ENCODE data around the gene GPD2.
"Not testable (repeated sequence)": the region's sequence is repeated elsewhere in the genome, so short reads cannot be mapped to it uniquely, and the experiment has no call there.

Gene GPD2

GRCh38 chr2:156476021-156476849 is 40.1 kb downstream of the GPD2 start:
- DNase-seq (ENCODE audit: low read depth): no peak

GRCh38 chr2:156476850-156477206 is 40.6 kb downstream of the GPD2 start:
- DNase-seq (ENCODE audit: low read depth): peak; percentile 89

GRCh38 chr2:156480376-156480775 is 44.2 kb downstream of the GPD2 start:
- no peak for DNase-seq (ENCODE audit: low read depth)

- no peak for DNase-seq (ENCODE audit: low read depth)
These were observed 45.1 kb downstream of the GPD2 start for GRCh38 chr2:156481312-156481711.

- no peak for DNase-seq (ENCODE audit: low read depth)
These were observed 47.6 kb downstream of the GPD2 start for GRCh38 chr2:156483741-156484173.

- DNase-seq (ENCODE audit: low read depth): peak; percentile 81
These were observed 50.0 kb downstream of the GPD2 start for GRCh38 chr2:156486147-156486546.

GRCh38 chr2:156486614-156487013 is 50.4 kb downstream of the GPD2 start:
- DNase-seq (ENCODE audit: low read depth): no peak

- no peak for DNase-seq (ENCODE audit: low read depth)
These were observed 53.0 kb downstream of the GPD2 start for GRCh38 chr2:156489195-156489594.

- DNase-seq (ENCODE audit: low read depth): no peak
These were observed 53.7 kb downstream of the GPD2 start for GRCh38 chr2:156489750-156490465.

GRCh38 chr2:156490466-156490840 is 54.3 kb downstream of the GPD2 start:
- no peak for DNase-seq (ENCODE audit: low read depth)

GRCh38 chr2:156491176-156491575 is 55.0 kb downstream of the GPD2 start:
- no peak for DNase-seq (ENCODE audit: low read depth)

- DNase-seq (ENCODE audit: low read depth): no peak
These were observed 56.8 kb downstream of the GPD2 start for GRCh38 chr2:156492979-156493378.

GRCh38 chr2:156495998-156496397 is 59.8 kb downstream of the GPD2 start:
- peak; percentile 38 for DNase-seq (ENCODE audit: low read depth)

GRCh38 chr2:156505696-156506095 is 69.5 kb downstream of the GPD2 start:
- no peak for DNase-seq (ENCODE audit: low read depth)

GRCh38 chr2:156511122-156511521 is 74.9 kb downstream of the GPD2 start:
- DNase-seq (ENCODE audit: low read depth): no peak

GRCh38 chr2:156511803-156512202 is 75.6 kb downstream of the GPD2 start:
- DNase-seq (ENCODE audit: low read depth): no peak

GRCh38 chr2:156512451-156512850 is 76.3 kb downstream of the GPD2 start:
- DNase-seq (ENCODE audit: low read depth): peak; percentile 41

GRCh38 chr2:156513219-156513618 is 77.0 kb downstream of the GPD2 start:
- DNase-seq (ENCODE audit: low read depth): no peak

GRCh38 chr2:156517419-156517818 is 81.2 kb downstream of the GPD2 start:
- no peak for DNase-seq (ENCODE audit: low read depth)

- DNase-seq (ENCODE audit: low read depth): no peak
These were observed 82.0 kb downstream of the GPD2 start for GRCh38 chr2:156518138-156518537.

GRCh38 chr2:156522864-156523440 is 86.8 kb downstream of the GPD2 start:
- no peak for DNase-seq (ENCODE audit: low read depth)

- DNase-seq (ENCODE audit: low read depth): no peak
These were observed 90.9 kb downstream of the GPD2 start for GRCh38 chr2:156526950-156527636.

GRCh38 chr2:156528583-156528982 is 92.4 kb downstream of the GPD2 start:
- not testable (repeated sequence) for DNase-seq (ENCODE audit: low read depth)
